HEK293 (cell line): ENCODE results near the gene SYN1.

Source experiments
- CTCF ChIA-PET: fragments of 350-600 bp; formaldehyde crosslinking; extraction: SDS; loops from one replicate; lab custom pipeline; 2021; ENCODE audit warnings: antibody characterized with exemption; lab: Yijun Ruan, JAX
- POLR2A ChIA-PET: fragments of 300-600 bp; formaldehyde crosslinking; extraction: SDS; loops from one replicate; lab custom pipeline; 2020; ENCODE audit warnings: antibody characterized with exemption, inconsistent platforms; lab: Yijun Ruan, JAX
- H3K27ac ChIP-seq: fragments of 200-500 bp; sonication (Bioruptor generic); 2 replicates; pipeline ENCODE4 v1.5.1; 2014; ENCODE audit warnings: low read depth, low read length, control low read depth, inconsistent platforms; ENCODE audit errors: extremely low read depth
- H3K36me3 ChIP-seq, 2 experiments: fragments of 200-500 bp in 1 of 2; sonication (Bioruptor generic) in 1 of 2; 1 replicate in 1 of 2; 2 replicates in 1 of 2; pipeline ENCODE4 v1.5.1; 2014 to 2017; ENCODE audit warnings: inconsistent platforms in 2 of 2, low read length in 2 of 2; ENCODE audit not compliant: control insufficient read depth in 2 of 2, insufficient read depth in 1 of 2
- H3K4me1 ChIP-seq: fragments of 200-500 bp; sonication (Bioruptor generic); 2 replicates; pipeline ENCODE4 v1.5.1; 2014; ENCODE audit warnings: mild to moderate bottlenecking, low read length, inconsistent platforms; ENCODE audit not compliant: control insufficient read depth, insufficient read depth
- H3K4me3 ChIP-seq: 2 replicates; pipeline ENCODE4 v1.5.1; 2011; ENCODE audit warnings: low read depth, mild to moderate bottlenecking, control low read depth, low read length, moderate library complexity
- H3K9me3 ChIP-seq: fragments of 200-500 bp; sonication (Bioruptor generic); 2 replicates; pipeline ENCODE4 v1.5.1; 2014; ENCODE audit warnings: low read depth, low read length, inconsistent platforms; ENCODE audit not compliant: control insufficient read depth, insufficient read depth
- GLIS2 ChIP-seq: fragments of 450-650 bp; formaldehyde crosslinking; IDR thresholded peaks from 2 replicates; pipeline ENCODE4 v1.5.1; 2016; ENCODE audit warnings: missing biosample characterization, missing genetic modification characterization
- KLF10 ChIP-seq: fragments of 450-650 bp; IDR thresholded peaks from 2 replicates; pipeline ENCODE4 v1.5.1; 2018; ENCODE audit warnings: missing biosample characterization, mild to moderate bottlenecking, missing genetic modification characterization
- PRDM10 ChIP-seq: fragments of 450-650 bp; formaldehyde crosslinking; IDR thresholded peaks from 2 replicates; pipeline ENCODE4 v1.5.1; 2016; ENCODE audit warnings: missing biosample characterization, missing genetic modification characterization
- SCRT1 ChIP-seq: fragments of 450-650 bp; formaldehyde crosslinking; IDR thresholded peaks from 2 replicates; pipeline ENCODE4 v1.5.1; 2016; ENCODE audit warnings: missing biosample characterization, missing genetic modification characterization, borderline replicate concordance
- SP2 ChIP-seq: fragments of 450-650 bp; formaldehyde crosslinking; IDR thresholded peaks from 2 replicates; pipeline ENCODE4 v1.5.1; 2016; ENCODE audit warnings: missing biosample characterization, missing genetic modification characterization
- ZBTB21 ChIP-seq: fragments of 450-650 bp; formaldehyde crosslinking; IDR thresholded peaks from 2 replicates; pipeline ENCODE4 v1.5.1; 2017; ENCODE audit warnings: missing biosample characterization, missing genetic modification characterization
- ZBTB26 ChIP-seq: fragments of 450-650 bp; formaldehyde crosslinking; optimal IDR thresholded peaks from 2 replicates; pipeline ENCODE3; 2016; ENCODE audit warnings: missing biosample characterization, mild to moderate bottlenecking, missing genetic modification characterization
- ZFP69B ChIP-seq: fragments of 450-650 bp; formaldehyde crosslinking; IDR thresholded peaks from 2 replicates; pipeline ENCODE4 v1.5.1; 2016; ENCODE audit warnings: missing biosample characterization, missing genetic modification characterization
- ZNF169 ChIP-seq: fragments of 450-650 bp; formaldehyde crosslinking; IDR thresholded peaks from 2 replicates; pipeline ENCODE4 v1.5.1; 2016; ENCODE audit warnings: missing biosample characterization, missing genetic modification characterization
- ZNF266 ChIP-seq: fragments of 450-650 bp; formaldehyde crosslinking; IDR thresholded peaks from 2 replicates; pipeline ENCODE4 v1.5.1; 2016; ENCODE audit warnings: missing biosample characterization, missing genetic modification characterization, low read depth
- ZNF391 ChIP-seq: fragments of 450-650 bp; formaldehyde crosslinking; IDR thresholded peaks from 2 replicates; pipeline ENCODE4 v1.5.1; 2016; ENCODE audit warnings: low read depth, missing biosample characterization, missing genetic modification characterization, borderline replicate concordance
- ZNF48 ChIP-seq: fragments of 450-650 bp; formaldehyde crosslinking; IDR thresholded peaks from 2 replicates; pipeline ENCODE4 v1.5.1; 2016; ENCODE audit warnings: missing biosample characterization, missing genetic modification characterization
- ZNF529 ChIP-seq: fragments of 450-650 bp; formaldehyde crosslinking; IDR thresholded peaks from 2 replicates; pipeline ENCODE4 v1.5.1; 2017; ENCODE audit warnings: missing genetic modification characterization, missing biosample characterization; ENCODE audit not compliant: insufficient replicate concordance
- ZNF585B ChIP-seq: fragments of 450-650 bp; formaldehyde crosslinking; IDR thresholded peaks from 2 replicates; pipeline ENCODE4 v1.5.1; 2016; ENCODE audit warnings: missing biosample characterization, missing genetic modification characterization
- ZNF600 ChIP-seq: fragments of 450-650 bp; formaldehyde crosslinking; IDR thresholded peaks from 2 replicates; pipeline ENCODE4 v1.5.1; 2016; ENCODE audit warnings: missing biosample characterization, missing genetic modification characterization
- ZNF624 ChIP-seq: fragments of 450-650 bp; formaldehyde crosslinking; IDR thresholded peaks from 2 replicates; pipeline ENCODE4 v1.5.1; 2017; ENCODE audit warnings: missing biosample characterization, missing genetic modification characterization
- ZNF837 ChIP-seq: fragments of 450-650 bp; formaldehyde crosslinking; IDR thresholded peaks from 2 replicates; pipeline ENCODE4 v1.5.1; 2016; ENCODE audit warnings: missing biosample characterization, missing genetic modification characterization
- TF ChIP-seq, protein P1 (sequence below): fragments of 450-650 bp; formaldehyde crosslinking; IDR thresholded peaks from 2 replicates; pipeline ENCODE4 v1.5.1; 2017; ENCODE audit warnings: missing biosample characterization, missing genetic modification characterization
- TF ChIP-seq, protein P2 (sequence below): fragments of 450-650 bp; formaldehyde crosslinking; IDR thresholded peaks from 2 replicates; pipeline ENCODE4 v1.5.1; 2016; ENCODE audit warnings: missing biosample characterization, missing genetic modification characterization
- TF ChIP-seq, protein P3 (sequence below): fragments of 450-650 bp; formaldehyde crosslinking; IDR thresholded peaks from 2 replicates; pipeline ENCODE4 v1.5.1; 2016; ENCODE audit warnings: missing biosample characterization, missing genetic modification characterization
- TF ChIP-seq, protein P4 (sequence below): fragments of 450-650 bp; formaldehyde crosslinking; IDR thresholded peaks from 2 replicates; pipeline ENCODE4 v1.5.1; 2016; ENCODE audit warnings: missing biosample characterization, missing genetic modification characterization

SYN1 gene

DNA sequence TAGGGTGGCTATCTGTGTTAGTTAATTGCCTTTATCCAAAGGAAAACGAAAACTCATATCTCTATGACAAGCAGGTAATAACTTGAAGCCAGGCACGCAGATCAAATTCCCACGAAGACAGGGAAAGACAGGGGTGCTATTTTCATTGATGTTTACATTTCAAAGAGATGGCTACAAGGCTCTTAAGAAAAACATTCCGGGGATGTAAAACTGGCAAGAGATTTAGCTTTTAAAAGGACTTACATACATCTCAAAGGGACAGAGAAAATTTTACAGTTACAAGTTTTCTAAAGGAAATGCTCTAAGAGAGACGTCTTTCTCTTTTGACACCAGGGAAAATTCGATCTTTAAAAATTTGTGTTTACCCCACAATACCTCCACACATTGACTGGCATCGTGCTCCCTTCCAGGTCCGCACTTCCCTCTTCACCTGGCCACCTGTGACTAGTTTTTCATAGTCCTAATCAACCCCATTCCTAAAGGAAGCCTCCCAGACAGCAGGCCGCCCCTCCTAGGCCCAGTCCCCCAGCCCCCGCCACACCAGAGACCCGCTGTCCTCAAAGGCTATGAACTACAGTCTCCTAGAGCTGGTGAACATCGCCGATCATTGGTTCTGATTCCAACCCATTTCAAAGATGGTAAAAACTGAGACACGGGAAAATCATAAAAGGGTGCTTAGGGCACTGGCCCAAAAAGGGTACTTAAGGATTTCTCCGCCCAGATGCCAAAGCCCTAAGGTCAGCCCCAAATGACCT lies 59.3 kb downstream of the SYN1 start (continued):
- TF ChIP-seq PRDM10 (tag by site-specific recombination) (peak; percentile 60), ZBTB21 (tag by site-specific recombination) (no peak), ZNF391 (no peak)
- TF ChIP-seq, protein P1, sequence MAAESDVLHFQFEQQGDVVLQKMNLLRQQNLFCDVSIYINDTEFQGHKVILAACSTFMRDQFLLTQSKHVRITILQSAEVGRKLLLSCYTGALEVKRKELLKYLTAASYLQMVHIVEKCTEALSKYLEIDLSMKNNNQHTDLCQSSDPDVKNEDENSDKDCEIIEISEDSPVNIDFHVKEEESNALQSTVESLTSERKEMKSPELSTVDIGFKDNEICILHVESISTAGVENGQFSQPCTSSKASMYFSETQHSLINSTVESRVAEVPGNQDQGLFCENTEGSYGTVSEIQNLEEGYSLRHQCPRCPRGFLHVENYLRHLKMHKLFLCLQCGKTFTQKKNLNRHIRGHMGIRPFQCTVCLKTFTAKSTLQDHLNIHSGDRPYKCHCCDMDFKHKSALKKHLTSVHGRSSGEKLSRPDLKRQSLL (tag by site-specific recombination): no peak

GRCh38 chrX:47558436-47558835 lies 61.2 kb downstream of the SYN1 start:
- Histone ChIP-seq H3K27ac (no peak overlapping the region), H3K9me3 (no peaks in the 10 kb centered on the region), H3K4me1 (no peaks in the 10 kb centered on the region; the same call in 1 of the 2 replicates), H3K36me3 (peaks cover 0 to 8% of the 10 kb centered on the region in 2 experiments; a peak in 1 of 3 replicates), H3K4me3 (no peak overlapping the region)
- CTCF ChIA-PET: interaction anchor here (0.6 kb wide), 1 partner anchor 12 kb away, joined by 4 read pairs; no protein-coding TSS in a partner anchor
- no peak for TF ChIP-seq ZNF837 (tag by site-specific recombination)
- no peak for TF ChIP-seq ZBTB26
- TF ChIP-seq ZFP69B (tag by site-specific recombination): no peak
- no peak for TF ChIP-seq ZNF529 (tag by site-specific recombination)
- no peak for TF ChIP-seq ZNF169 (tag by site-specific recombination)
- TF ChIP-seq ZNF624 (tag by site-specific recombination): no peak
- TF ChIP-seq ZNF585B (tag by site-specific recombination): no peak
- TF ChIP-seq ZNF266: no peak
- POLR2A ChIA-PET: no interaction called here

DNA sequence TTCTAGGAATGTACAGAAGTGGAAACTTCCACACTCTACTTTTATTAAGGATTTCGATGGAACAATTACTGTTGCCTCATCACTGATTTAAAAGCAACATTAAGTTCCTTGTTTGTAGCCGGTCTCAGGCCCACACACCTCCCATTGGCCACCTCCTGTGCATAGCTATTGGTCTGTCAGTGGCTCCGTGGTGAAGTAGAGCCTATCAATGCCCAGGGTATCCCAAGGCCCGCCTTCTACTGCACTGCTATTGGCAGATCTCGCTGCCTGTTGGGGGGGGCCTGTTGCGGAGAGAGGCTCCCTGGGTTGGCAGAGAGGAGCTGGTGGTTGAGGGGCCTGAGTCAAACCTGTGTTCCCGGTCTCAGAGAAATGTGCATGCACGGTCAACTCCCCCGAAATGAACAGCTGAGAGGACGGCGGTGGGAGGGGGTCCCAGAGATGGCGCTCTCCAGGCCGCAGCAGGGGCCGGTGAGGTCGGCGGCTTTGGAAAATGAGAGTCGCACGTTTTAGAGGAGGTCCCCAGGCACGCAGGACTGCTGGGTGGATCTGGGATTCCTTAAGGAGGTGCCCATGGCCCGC lies 63.5 kb downstream of the SYN1 start:
- H3K27ac ChIP-seq: peak overlapping the region; percentile 45; the same call in 1 of the 2 replicates
- peak overlapping the region; percentile 32 for H3K4me3 ChIP-seq
- ChIA-PET CTCF (interaction anchor here (0.7 to 2.4 kb wide), 4 partner anchors 12 to 133 kb away, joined by 3 to 12 read pairs (median 4); no protein-coding TSS in a partner anchor), POLR2A (interaction anchor here (0.5 to 1.5 kb wide), 13 partner anchors 10 to 411 kb away, joined by 3 to 16 read pairs (median 4); partner anchors contain the start of genes ELK1, RBM10 and TIMP1)
- H3K36me3 ChIP-seq: no peaks in the 10 kb centered on the region
- H3K4me1 ChIP-seq: no peaks in the 10 kb centered on the region; the same call in 1 of the 2 replicates
- no peaks in the 10 kb centered on the region for H3K9me3 ChIP-seq
- peak; percentile 81 for TF ChIP-seq SCRT1 (tag by site-specific recombination)
- TF ChIP-seq ZNF600 (tag by site-specific recombination): 0 out of 2 replicates have a peak, but pooled peaks have one; percentile 55
- no peak for TF ChIP-seq KLF10
- no peak for TF ChIP-seq ZNF48 (tag by site-specific recombination)
- TF ChIP-seq, protein P2, sequence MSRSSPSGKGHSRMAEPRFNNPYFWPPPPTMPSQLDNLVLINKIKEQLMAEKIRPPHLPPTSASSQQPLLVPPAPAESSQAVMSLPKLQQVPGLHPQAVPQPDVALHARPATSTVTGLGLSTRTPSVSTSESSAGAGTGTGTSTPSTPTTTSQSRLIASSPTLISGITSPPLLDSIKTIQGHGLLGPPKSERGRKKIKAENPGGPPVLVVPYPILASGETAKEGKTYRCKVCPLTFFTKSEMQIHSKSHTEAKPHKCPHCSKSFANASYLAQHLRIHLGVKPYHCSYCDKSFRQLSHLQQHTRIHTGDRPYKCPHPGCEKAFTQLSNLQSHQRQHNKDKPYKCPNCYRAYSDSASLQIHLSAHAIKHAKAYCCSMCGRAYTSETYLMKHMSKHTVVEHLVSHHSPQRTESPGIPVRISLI (tag by site-specific recombination): no peak
- TF ChIP-seq, protein P3, sequence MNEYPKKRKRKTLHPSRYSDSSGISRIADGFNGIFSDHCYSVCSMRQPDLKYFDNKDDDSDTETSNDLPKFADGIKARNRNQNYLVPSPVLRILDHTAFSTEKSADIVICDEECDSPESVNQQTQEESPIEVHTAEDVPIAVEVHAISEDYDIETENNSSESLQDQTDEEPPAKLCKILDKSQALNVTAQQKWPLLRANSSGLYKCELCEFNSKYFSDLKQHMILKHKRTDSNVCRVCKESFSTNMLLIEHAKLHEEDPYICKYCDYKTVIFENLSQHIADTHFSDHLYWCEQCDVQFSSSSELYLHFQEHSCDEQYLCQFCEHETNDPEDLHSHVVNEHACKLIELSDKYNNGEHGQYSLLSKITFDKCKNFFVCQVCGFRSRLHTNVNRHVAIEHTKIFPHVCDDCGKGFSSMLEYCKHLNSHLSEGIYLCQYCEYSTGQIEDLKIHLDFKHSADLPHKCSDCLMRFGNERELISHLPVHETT (tag by site-specific recombination): no peak
- TF ChIP-seq GLIS2 (tag by site-specific recombination): peak; percentile 95
- peak; percentile 93 for TF ChIP-seq SP2
- TF ChIP-seq, protein P4, sequence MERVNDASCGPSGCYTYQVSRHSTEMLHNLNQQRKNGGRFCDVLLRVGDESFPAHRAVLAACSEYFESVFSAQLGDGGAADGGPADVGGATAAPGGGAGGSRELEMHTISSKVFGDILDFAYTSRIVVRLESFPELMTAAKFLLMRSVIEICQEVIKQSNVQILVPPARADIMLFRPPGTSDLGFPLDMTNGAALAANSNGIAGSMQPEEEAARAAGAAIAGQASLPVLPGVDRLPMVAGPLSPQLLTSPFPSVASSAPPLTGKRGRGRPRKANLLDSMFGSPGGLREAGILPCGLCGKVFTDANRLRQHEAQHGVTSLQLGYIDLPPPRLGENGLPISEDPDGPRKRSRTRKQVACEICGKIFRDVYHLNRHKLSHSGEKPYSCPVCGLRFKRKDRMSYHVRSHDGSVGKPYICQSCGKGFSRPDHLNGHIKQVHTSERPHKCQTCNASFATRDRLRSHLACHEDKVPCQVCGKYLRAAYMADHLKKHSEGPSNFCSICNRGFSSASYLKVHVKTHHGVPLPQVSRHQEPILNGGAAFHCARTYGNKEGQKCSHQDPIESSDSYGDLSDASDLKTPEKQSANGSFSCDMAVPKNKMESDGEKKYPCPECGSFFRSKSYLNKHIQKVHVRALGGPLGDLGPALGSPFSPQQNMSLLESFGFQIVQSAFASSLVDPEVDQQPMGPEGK (tag by site-specific recombination): peak; percentile 75
